Subcutaneous abdominal adipose tissue (tissue), 5 donors: ENCODE measurements around the gene OR5V1.

Experiments used
- H3K27ac ChIP-seq: one replicate; pipeline ENCODE4 v1.7.0; 2013; ENCODE audit warnings: low read depth, mild to moderate bottlenecking, inconsistent platforms, low read length, moderate library complexity
- H3K27me3 ChIP-seq, 5 donors: one replicate each; pipeline ENCODE4 v1.7.0; 2013; ENCODE audit warnings: low read length in 5 of 5, inconsistent platforms in 1 of 5; ENCODE audit not compliant: control insufficient read depth in 5 of 5, insufficient read depth in 4 of 5
- H3K36me3 ChIP-seq, 5 donors: one replicate each; pipeline ENCODE4 v1.7.0; 2013; ENCODE audit warnings: low read length in 5 of 5; ENCODE audit not compliant: control insufficient read depth in 5 of 5, insufficient read depth in 5 of 5
- H3K4me1 ChIP-seq, 5 donors: one replicate each; pipeline ENCODE4 v1.7.0; 2013; ENCODE audit warnings: low read length in 5 of 5, mild to moderate bottlenecking in 3 of 5, moderate library complexity in 1 of 5; ENCODE audit not compliant: control insufficient read depth in 5 of 5, insufficient read depth in 5 of 5
- H3K4me3 ChIP-seq, 5 donors: one replicate each; pipeline ENCODE4 v1.7.0; 2013; ENCODE audit warnings: low read length in 5 of 5, low read depth in 1 of 5
- H3K9ac ChIP-seq, 5 donors: one replicate each; pipeline ENCODE4 v1.7.0; 2013; ENCODE audit warnings: low read length in 5 of 5, mild to moderate bottlenecking in 4 of 5, moderate library complexity in 3 of 5
- H3K9me3 ChIP-seq, 5 donors: one replicate each; pipeline ENCODE4 v1.7.0; 2013; ENCODE audit warnings: low read length in 5 of 5; ENCODE audit not compliant: control insufficient read depth in 5 of 5
- donor health status: healthy.
- donor health status: healthy.
- donor health status: healthy.
- donor health status: healthy.
- donor health status: healthy.

OR5V1 gene

DNA sequence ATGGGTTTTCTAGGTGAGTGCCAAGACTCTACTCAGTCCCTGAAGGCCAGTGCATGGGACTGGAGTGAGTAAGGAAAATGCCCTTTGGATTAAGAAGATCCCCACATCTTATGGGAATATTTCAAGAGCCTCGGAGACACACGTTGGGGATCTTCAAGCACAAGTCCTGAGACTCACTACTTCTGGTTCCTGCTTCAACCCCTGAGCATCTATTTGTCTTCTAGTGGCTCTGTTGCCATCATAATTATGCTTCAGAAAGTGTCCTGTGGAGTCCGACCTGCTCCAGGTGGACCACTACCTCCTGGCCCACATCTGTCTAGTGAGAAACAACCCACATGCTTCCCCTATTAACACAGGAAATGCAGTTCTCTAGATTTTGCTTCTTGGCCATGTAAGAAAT is at the start of gene OR5V1:
TSS of gene OR5V1 (minus strand) at position 101 of the 400 bp plus-strand sequence. CDS start 12,670 bp downstream, outside the sequence.
- H3K27me3 ChIP-seq: no peaks in the 10 kb centered on the region
- H3K4me3 ChIP-seq: no peak within 1 kb of the TSS
- peaks cover 0 to 3% (median 0%) of the 10 kb centered on the region in 5 donors for H3K9me3 ChIP-seq
- H3K36me3 ChIP-seq: no peaks in the 10 kb centered on the region
- no peak within 1 kb of the TSS for H3K27ac ChIP-seq
- no peaks in the 10 kb centered on the region for H3K4me1 ChIP-seq
- no peak within 1 kb of the TSS for H3K9ac ChIP-seq

- no peak within 1 kb of the TSS for H3K9ac ChIP-seq
These were observed 45.9 kb upstream of the OR5V1 start, which contains the start of gene OR12D1 for GRCh38 chr6:29414588-29414987. Gene OR12D1 (plus strand): TSS chr6:29414928.

DNA sequence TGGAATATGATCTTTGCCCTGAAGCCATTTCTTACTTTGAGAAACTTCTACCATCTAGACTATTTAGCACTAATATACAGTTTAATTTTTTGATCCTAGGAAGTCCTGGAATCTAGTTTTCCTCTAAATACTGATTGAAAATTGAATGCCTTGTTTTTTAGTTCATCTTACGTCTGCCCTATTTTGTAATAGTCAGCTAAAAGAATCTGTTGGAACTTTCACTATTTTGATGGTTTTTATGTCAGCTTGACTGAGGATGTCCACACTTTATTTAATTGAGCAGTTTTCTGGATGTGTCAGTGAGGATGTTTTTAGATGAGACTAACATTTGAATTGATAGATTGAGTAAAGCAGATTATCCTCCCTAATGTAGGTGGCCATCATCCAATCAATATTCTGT is 35.1 kb upstream of the OR5V1 start:
- Histone ChIP-seq H3K27ac (no peak overlapping the region), H3K27me3 (no peaks in the 10 kb centered on the region), H3K9ac (no peak overlapping the region), H3K4me1 (no peaks in the 10 kb centered on the region), H3K36me3 (no peaks in the 10 kb centered on the region), H3K9me3 (peaks cover 0 to 2% (median 0%) of the 10 kb centered on the region in 5 donors), H3K4me3 (no peak overlapping the region)

More at GRCh38 chr6:29414588-29414987, 45.9 kb upstream of the OR5V1 start, which contains the start of gene OR12D1:
- no peaks in the 10 kb centered on the region for H3K4me1 ChIP-seq
- H3K9me3 ChIP-seq: peaks cover 0 to 5% (median 2%) of the 10 kb centered on the region in 5 donors
- H3K27ac ChIP-seq: no peak within 1 kb of the TSS
- H3K4me3 ChIP-seq: no peak within 1 kb of the TSS
- no peaks in the 10 kb centered on the region for H3K36me3 ChIP-seq
- H3K27me3 ChIP-seq: no peaks in the 10 kb centered on the region

DNA sequence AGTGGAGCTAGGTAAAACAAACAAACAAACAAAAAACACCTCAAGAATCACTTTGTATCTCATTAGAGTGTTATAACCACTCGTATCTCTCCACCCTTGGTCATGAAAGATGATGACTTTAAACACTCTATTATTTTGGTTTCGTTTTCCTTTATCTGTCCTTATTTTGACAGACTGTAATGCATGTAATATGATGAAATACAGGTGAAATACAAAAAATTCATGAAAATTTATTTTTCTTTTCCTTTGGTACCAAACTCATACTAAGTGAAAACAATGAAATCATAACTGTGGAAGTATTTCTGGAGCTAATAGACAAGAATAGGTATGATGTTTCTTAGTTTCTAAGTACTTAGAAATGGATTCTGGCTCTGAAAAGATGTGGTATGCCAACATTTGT is 30.9 kb upstream of the OR5V1 start:
- H3K9ac ChIP-seq: no peak overlapping the region
- no peak overlapping the region for H3K27ac ChIP-seq
- H3K27me3 ChIP-seq: no peaks in the 10 kb centered on the region
- H3K9me3 ChIP-seq: no peaks in the 10 kb centered on the region
- no peak overlapping the region for H3K4me3 ChIP-seq
- H3K36me3 ChIP-seq: no peaks in the 10 kb centered on the region
- no peaks in the 10 kb centered on the region for H3K4me1 ChIP-seq

DNA sequence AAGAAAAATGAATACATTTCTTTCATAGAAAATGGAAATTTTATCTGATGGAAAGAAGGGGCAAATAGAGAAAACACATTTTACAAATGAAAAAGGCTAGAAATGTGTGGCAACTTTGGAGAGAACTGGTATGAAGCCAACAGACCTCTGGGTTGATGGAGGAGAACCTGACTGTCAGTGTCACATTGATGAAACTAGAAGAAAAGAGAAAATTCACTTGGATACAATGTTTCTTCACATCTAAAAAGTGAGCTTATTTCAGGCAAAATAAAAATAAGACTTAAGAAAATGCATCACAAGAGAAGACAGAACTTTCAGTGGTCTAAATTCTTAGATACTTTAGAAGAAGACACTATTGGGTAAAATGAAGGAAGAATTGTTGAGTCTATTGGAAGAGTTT is 26.7 kb upstream of the OR5V1 start, which contains the start of gene OR12D2:
TSS of gene OR12D2 (plus strand) at position 301 of the 400 bp plus-strand sequence. CDS start 1,069 bp downstream, outside the sequence.
- H3K9me3 ChIP-seq: no peaks in the 10 kb centered on the region
- no peak within 1 kb of the TSS for H3K4me3 ChIP-seq
- no peaks in the 10 kb centered on the region for H3K36me3 ChIP-seq
- peaks cover 0 to 5% (median 0%) of the 10 kb centered on the region in 5 donors for H3K27me3 ChIP-seq
- no peak within 1 kb of the TSS for H3K9ac ChIP-seq
- no peaks in the 10 kb centered on the region for H3K4me1 ChIP-seq
- no peak within 1 kb of the TSS for H3K27ac ChIP-seq

GRCh38 chr6:29388533-29388932 is 19.9 kb upstream of the OR5V1 start:
- peaks cover 0 to 5% (median 0%) of the 10 kb centered on the region in 5 donors for H3K27me3 ChIP-seq
- no peaks in the 10 kb centered on the region for H3K36me3 ChIP-seq
- no peaks in the 10 kb centered on the region for H3K9me3 ChIP-seq
- no peak overlapping the region for H3K27ac ChIP-seq
- H3K4me1 ChIP-seq: no peaks in the 10 kb centered on the region
- no peak overlapping the region for H3K4me3 ChIP-seq
- no peak overlapping the region for H3K9ac ChIP-seq

DNA sequence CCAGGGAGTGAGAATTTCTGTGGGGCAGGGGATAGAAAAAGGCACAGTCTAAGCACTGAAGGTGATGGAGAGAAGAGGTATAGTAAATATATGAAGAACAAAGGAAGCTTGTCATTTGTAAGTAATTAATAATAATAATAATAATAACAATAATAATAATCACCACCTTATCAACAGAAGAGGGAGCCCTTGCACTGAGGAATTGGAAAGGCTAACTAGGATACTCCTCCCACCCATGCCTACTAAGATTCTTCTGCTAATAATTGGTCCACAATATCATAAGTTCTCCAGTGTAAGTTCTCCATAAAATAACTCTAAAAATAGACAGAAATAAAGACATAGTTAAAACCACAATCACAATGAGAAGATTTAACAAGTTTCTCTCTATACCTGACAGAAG is 7.3 kb upstream of the OR5V1 start:
- no peak overlapping the region for H3K9ac ChIP-seq
- no peak overlapping the region for H3K27ac ChIP-seq
- H3K4me3 ChIP-seq: no peak overlapping the region
- H3K27me3 ChIP-seq: no peaks in the 10 kb centered on the region
- H3K4me1 ChIP-seq: no peaks in the 10 kb centered on the region
- peaks cover 0 to 3% (median 0%) of the 10 kb centered on the region in 5 donors for H3K9me3 ChIP-seq
- H3K36me3 ChIP-seq: no peaks in the 10 kb centered on the region

- no peak within 1 kb of the TSS for H3K4me3 ChIP-seq
- no peaks in the 10 kb centered on the region for H3K4me1 ChIP-seq
- H3K27ac ChIP-seq: no peak within 1 kb of the TSS
- H3K9ac ChIP-seq: no peak within 1 kb of the TSS
- H3K27me3 ChIP-seq: no peaks in the 10 kb centered on the region
- no peaks in the 10 kb centered on the region for H3K36me3 ChIP-seq
- H3K9me3 ChIP-seq: peaks cover 0 to 3% (median 0%) of the 10 kb centered on the region in 5 donors
These were observed 6.5 kb upstream of the OR5V1 start, which contains the start of gene OR12D3 for GRCh38 chr6:29375191-29375590. Gene OR12D3 (minus strand): TSS chr6:29375291. CDS start chr6:29375287, 4 bp downstream.

DNA sequence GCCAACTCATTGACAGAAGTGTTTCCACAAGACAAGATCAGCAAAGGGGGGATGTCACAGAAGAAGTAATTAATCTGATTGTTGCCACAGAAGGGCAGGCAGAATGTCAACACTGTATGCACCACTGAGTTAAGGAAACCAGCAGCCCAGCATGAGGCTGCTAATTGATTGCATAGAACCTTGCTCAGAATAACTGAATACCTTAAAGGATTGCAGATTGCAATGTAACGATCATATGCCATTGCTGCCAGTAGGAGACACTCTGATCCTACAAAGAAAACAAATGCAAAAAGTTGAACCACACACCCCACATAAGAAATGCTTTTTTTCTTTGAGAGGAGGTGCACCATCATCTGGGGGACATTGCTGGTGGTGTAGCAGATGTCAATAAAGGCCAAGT is 13.1 kb downstream of the OR5V1 start:
- Histone ChIP-seq H3K9me3 (peaks cover 0 to 4% (median 0%) of the 10 kb centered on the region in 5 donors), H3K4me1 (no peaks in the 10 kb centered on the region), H3K27me3 (no peaks in the 10 kb centered on the region), H3K9ac (no peak overlapping the region), H3K4me3 (no peak overlapping the region), H3K36me3 (no peaks in the 10 kb centered on the region), H3K27ac (no peak overlapping the region)

DNA sequence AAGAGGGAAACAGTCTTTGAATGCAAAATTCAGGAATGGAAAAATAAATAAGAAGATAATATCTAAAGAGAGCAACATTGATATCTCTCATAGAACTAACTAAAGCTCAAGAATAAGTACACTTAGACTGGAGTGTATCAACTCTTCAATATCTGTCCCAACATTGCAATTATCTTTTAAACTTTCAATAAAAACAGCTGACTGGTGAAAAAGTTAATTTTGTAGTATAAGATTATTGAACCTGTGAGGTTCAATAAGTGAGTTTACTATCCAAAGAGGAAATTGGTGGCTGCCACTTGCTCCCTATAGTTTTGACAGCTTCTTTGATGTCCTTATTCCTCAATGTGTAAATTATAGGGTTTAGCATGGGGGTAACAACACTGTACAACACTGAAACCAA is 13.7 kb downstream of the OR5V1 start:
- H3K9ac ChIP-seq: no peak overlapping the region
- peaks cover 0 to 8% (median 0%) of the 10 kb centered on the region in 5 donors for H3K9me3 ChIP-seq
- no peaks in the 10 kb centered on the region for H3K27me3 ChIP-seq
- no peaks in the 10 kb centered on the region for H3K4me1 ChIP-seq
- H3K36me3 ChIP-seq: no peaks in the 10 kb centered on the region
- no peak overlapping the region for H3K27ac ChIP-seq
- H3K4me3 ChIP-seq: no peak overlapping the region
